GM23338 (cell line): ENCODE results near the gene CCDC38.

Experiments used
- CREB1 ChIP-seq: fragments of 250-450 bp; sonication (Bioruptor Pico); IDR thresholded peaks from 2 replicates; pipeline ENCODE4 v1.5.0; 2020; ENCODE audit warnings: low read depth, mild to moderate bottlenecking, moderate library complexity
- CTCF ChIP-seq, 2 experiments: fragments of 200-600 bp in 1 of 2; sonication (generic) in 1 of 2; conservative IDR thresholded peaks; 2 replicates each; pipeline versions ENCODE4 v1.5.1 to v1.6.1; 2016 to 2017; ENCODE audit warnings: antibody characterized with exemption in 2 of 2, low read depth in 2 of 2, mild to moderate bottlenecking in 2 of 2, moderate library complexity in 1 of 2
- ETS1 ChIP-seq: IDR thresholded peaks from 2 replicates; pipeline ENCODE4 v1.6.1; 2016; ENCODE audit warnings: antibody characterized with exemption
- EZH2 ChIP-seq: fragments of 200-600 bp; sonication (generic); IDR thresholded peaks from one replicate; pipeline ENCODE4 v1.8.0; 2017; ENCODE audit warnings: antibody characterized with exemption, mild to moderate bottlenecking, low read depth; ENCODE audit not compliant: unreplicated experiment
- EZH2phosphoT487 ChIP-seq: fragments of 200-600 bp; sonication (generic); IDR thresholded peaks from one replicate; pipeline ENCODE4 v1.8.1; 2018; ENCODE audit warnings: antibody characterized with exemption; ENCODE audit not compliant: unreplicated experiment
- JUNB ChIP-seq: IDR thresholded peaks from one replicate; pipeline ENCODE4 v1.6.1; 2016; ENCODE audit warnings: antibody characterized with exemption; ENCODE audit not compliant: unreplicated experiment
- POLR2AphosphoS5 ChIP-seq: IDR thresholded peaks from 2 replicates; pipeline ENCODE4 v1.6.1; 2016; ENCODE audit warnings: antibody characterized with exemption, low read depth
- REST ChIP-seq: IDR thresholded peaks from one replicate; pipeline ENCODE4 v1.6.1; 2018; ENCODE audit warnings: antibody characterized with exemption; ENCODE audit not compliant: unreplicated experiment
- STAT1 ChIP-seq: IDR thresholded peaks from one replicate; pipeline ENCODE4 v1.6.1; 2016; ENCODE audit warnings: antibody characterized with exemption; ENCODE audit not compliant: unreplicated experiment
- ZNF114 ChIP-seq: fragments of 250-450 bp; sonication (Bioruptor Pico); IDR thresholded peaks from 2 replicates; pipeline ENCODE4 v1.5.0; 2020; ENCODE audit warnings: mild to moderate bottlenecking, moderate library complexity
- ZNF331 ChIP-seq: fragments of 250-450 bp; sonication (Bioruptor Pico); IDR thresholded peaks from 2 replicates; pipeline ENCODE4 v1.5.0; 2020; ENCODE audit warnings: low read depth, mild to moderate bottlenecking, moderate library complexity

DNA sequence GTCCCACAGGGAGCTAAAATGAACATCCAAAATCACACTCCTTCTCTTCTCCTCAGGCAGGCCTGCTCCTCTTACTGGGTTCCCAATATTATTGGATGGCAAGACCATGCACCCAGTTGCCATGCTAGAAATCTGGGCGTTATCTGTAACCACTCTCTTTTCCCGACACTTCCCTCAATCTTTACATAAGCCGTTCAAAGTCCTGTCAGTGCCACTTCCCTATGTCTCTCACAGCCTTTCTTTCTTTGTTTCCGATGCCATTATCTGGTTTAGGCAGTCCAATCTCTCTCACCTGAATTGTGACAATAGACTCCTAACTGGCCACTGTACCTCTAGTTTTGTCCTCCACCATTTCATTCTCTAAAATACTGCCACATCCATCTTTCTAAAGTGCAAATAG, 59.5 kb downstream of the CCDC38 start:
- TF ChIP-seq CTCF (conservative IDR thresholded peaks at IDR 0.05; ENCODE audit: low read depth in 2 of 2) (no peak), EZH2 (no peak), ETS1 (no peak), STAT1 (no peak), JUNB (no peak), REST (no peak), POLR2AphosphoS5 (no peak), EZH2phosphoT487 (no peak), ZNF331 (CRISPR knock-in tag) (no peak), CREB1 (no peak), ZNF114 (no peak)
